ENCODE results near the gene GAB2.

GAB2 gene

DNA sequence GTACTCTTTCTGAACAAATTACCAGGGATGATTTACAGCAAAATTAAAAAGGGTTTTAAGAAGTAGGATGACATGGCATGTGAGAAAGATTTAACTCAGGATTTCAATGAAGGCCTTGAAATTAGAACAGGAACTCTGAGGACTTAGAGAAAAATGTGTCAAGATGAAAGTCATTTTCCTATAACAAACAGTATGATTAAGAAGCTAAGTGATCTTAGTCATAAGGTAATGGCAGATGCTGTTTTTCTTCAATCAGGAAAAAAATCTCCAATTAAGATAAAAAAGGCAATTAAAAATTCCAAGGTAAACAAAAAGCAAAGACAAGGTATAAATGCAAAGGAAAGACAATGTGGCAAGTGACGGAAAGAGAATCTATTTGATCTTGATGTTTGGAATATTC, 73.5 kb downstream of the GAB2 start:
- H3K4me3 ChIP-seq (ENCODE audit: low read depth in 1 of 2, low read length in 1 of 2): no peak overlapping the region
- no peak overlapping the region for H3K27ac ChIP-seq
- no peaks in the 10 kb centered on the region for H3K9me3 ChIP-seq
- peaks cover 6 to 17% of the 10 kb centered on the region in 2 experiments for H3K4me1 ChIP-seq (ENCODE audit: control insufficient read depth in 1 of 2, insufficient read depth in 1 of 2, low read depth in 1 of 2, low read length in 1 of 2)
- TF ChIP-seq, protein P1, sequence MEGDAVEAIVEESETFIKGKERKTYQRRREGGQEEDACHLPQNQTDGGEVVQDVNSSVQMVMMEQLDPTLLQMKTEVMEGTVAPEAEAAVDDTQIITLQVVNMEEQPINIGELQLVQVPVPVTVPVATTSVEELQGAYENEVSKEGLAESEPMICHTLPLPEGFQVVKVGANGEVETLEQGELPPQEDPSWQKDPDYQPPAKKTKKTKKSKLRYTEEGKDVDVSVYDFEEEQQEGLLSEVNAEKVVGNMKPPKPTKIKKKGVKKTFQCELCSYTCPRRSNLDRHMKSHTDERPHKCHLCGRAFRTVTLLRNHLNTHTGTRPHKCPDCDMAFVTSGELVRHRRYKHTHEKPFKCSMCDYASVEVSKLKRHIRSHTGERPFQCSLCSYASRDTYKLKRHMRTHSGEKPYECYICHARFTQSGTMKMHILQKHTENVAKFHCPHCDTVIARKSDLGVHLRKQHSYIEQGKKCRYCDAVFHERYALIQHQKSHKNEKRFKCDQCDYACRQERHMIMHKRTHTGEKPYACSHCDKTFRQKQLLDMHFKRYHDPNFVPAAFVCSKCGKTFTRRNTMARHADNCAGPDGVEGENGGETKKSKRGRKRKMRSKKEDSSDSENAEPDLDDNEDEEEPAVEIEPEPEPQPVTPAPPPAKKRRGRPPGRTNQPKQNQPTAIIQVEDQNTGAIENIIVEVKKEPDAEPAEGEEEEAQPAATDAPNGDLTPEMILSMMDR (IDR thresholded peaks at IDR 0.05): no peak
- no peaks in the 10 kb centered on the region for H3K36me3 ChIP-seq
- no peaks in the 10 kb centered on the region for H3K27me3 ChIP-seq

DNA sequence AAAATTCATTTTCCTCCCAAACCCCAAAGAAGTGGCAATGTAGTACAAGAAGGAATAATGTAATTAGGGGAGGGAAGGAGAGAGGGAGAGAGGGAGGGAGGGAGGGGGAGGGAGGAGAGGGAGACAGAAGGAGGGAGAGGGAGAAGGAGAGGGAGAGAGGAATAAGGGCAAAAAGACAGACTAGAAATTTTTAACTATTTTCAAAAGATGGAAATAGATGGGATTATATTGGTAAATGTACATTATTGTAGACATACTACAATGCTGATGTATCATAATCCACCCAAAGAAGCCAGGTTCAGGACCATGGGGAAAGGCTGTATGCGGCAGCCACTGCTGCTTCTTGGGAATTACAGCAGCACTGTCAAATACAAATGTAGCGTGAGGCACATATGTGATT, 74.3 kb downstream of the GAB2 start:
- Histone ChIP-seq H3K4me1 (ENCODE audit: control insufficient read depth in 1 of 2, insufficient read depth in 1 of 2, low read depth in 1 of 2, low read length in 1 of 2) (peaks cover 5 to 14% of the 10 kb centered on the region in 2 experiments), H3K4me3 (ENCODE audit: low read depth in 1 of 2, low read length in 1 of 2) (no peak overlapping the region), H3K27ac (no peak overlapping the region), H3K36me3 (no peaks in the 10 kb centered on the region), H3K27me3 (no peaks in the 10 kb centered on the region), H3K9me3 (no peaks in the 10 kb centered on the region)
- TF ChIP-seq, protein P1 (IDR thresholded peaks at IDR 0.05): no peak

DNA sequence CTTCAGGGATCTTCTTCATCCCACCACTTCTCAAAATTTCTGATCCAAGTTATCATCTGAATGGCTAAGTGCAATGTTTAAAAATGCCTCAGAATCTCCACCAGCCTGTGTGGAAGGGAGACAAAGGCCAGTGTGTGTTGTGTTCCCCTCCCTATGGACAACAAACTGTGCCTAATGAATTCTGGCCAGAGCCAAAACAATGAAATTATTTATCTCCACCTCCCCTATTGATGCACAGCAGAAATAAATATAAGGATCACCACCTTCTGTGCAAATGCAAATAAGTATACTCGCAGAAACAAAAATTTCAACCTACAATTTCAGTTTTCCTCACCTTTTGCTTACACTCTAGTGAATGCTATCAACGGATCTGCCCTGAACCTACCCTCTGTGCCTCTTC, 75.8 kb downstream of the GAB2 start:
- no peaks in the 10 kb centered on the region for H3K27me3 ChIP-seq
- TF ChIP-seq, protein P1 (IDR thresholded peaks at IDR 0.05): no peak
- no peak overlapping the region for H3K4me3 ChIP-seq (ENCODE audit: low read depth in 1 of 2, low read length in 1 of 2)
- H3K27ac ChIP-seq: no peak overlapping the region
- peaks cover 10 to 14% of the 10 kb centered on the region in 2 experiments for H3K4me1 ChIP-seq (ENCODE audit: control insufficient read depth in 1 of 2, insufficient read depth in 1 of 2, low read depth in 1 of 2, low read length in 1 of 2)
- H3K9me3 ChIP-seq: no peaks in the 10 kb centered on the region
- H3K36me3 ChIP-seq: no peaks in the 10 kb centered on the region

DNA sequence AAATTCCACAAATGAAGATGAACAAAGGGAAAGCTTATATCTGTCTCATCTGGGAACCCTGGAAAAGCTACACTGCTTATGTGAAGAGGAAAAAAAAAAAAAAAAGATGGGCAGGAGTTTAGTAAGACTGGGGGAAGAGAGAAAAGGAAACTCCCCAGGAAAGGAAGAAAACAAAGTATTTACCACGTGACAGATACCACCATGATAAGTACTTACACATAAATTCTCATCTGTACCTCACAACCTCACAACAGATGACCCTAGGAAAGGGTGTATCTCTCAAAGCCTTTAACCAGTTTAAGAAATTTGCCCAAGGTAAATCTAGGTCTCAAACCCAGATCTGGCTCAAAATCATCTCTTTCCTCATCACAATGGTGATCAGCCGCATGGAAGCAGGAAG, 77.1 kb downstream of the GAB2 start:
- TF ChIP-seq, protein P1 (IDR thresholded peaks at IDR 0.05): no peak
- peaks cover 10 to 14% of the 10 kb centered on the region in 2 experiments for H3K4me1 ChIP-seq (ENCODE audit: control insufficient read depth in 1 of 2, insufficient read depth in 1 of 2, low read depth in 1 of 2, low read length in 1 of 2)
- H3K9me3 ChIP-seq: no peaks in the 10 kb centered on the region
- H3K4me3 ChIP-seq (ENCODE audit: low read depth in 1 of 2, low read length in 1 of 2): no peak overlapping the region
- H3K27ac ChIP-seq: peak overlapping the region; percentile 3
- no peaks in the 10 kb centered on the region for H3K36me3 ChIP-seq
- no peaks in the 10 kb centered on the region for H3K27me3 ChIP-seq

DNA sequence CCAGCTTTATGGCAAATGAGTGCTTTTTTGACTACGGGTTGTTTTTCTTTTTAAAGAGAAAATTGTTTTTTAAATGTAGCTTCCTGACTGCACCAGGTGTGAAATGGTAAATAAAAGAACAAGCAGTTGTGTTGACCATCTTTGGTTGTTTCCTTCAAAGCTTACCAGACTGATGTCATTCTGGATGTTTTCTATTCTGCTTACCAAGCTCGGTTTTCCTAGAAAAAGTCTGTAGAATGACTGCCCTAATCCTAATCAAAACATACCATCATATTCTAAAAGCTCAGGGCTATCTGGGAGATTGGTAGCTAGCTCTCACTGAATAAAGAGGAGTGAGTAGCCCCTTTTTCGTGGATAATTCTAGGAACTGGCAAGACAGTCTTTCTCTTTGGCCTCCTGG, 77.7 kb downstream of the GAB2 start:
- peaks cover 10 to 14% of the 10 kb centered on the region in 2 experiments for H3K4me1 ChIP-seq (ENCODE audit: control insufficient read depth in 1 of 2, insufficient read depth in 1 of 2, low read depth in 1 of 2, low read length in 1 of 2)
- H3K36me3 ChIP-seq: no peaks in the 10 kb centered on the region
- TF ChIP-seq, protein P1 (IDR thresholded peaks at IDR 0.05): no peak
- H3K27ac ChIP-seq: peak overlapping the region; percentile 66
- H3K27me3 ChIP-seq: no peaks in the 10 kb centered on the region
- no peak overlapping the region for H3K4me3 ChIP-seq (ENCODE audit: low read depth in 1 of 2, low read length in 1 of 2)
- no peaks in the 10 kb centered on the region for H3K9me3 ChIP-seq

DNA sequence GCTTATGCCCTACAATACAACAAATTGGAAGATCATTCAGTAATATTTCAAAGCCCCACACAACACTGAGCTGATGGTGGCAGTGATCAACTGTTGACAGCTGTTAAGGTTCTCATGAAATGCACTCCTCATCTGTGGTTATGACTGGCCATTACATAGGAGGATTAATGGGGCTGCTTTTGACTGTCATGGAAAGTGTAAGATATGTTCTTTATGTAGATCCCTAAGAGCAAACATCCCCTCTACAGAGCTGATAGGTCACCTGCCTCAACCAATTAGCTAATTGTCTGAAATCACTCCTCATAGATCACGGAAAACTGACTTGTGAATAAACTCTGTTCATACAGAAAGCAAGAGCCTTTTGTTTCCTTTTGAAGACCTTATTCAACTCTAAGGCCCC, 78.1 kb downstream of the GAB2 start:
- H3K36me3 ChIP-seq: no peaks in the 10 kb centered on the region
- no peak overlapping the region for H3K4me3 ChIP-seq (ENCODE audit: low read depth in 1 of 2, low read length in 1 of 2)
- H3K27ac ChIP-seq: peak overlapping the region; percentile 66
- no peaks in the 10 kb centered on the region for H3K27me3 ChIP-seq
- TF ChIP-seq, protein P1 (IDR thresholded peaks at IDR 0.05): no peak
- H3K9me3 ChIP-seq: no peaks in the 10 kb centered on the region
- peaks cover 10 to 14% of the 10 kb centered on the region in 2 experiments for H3K4me1 ChIP-seq (ENCODE audit: control insufficient read depth in 1 of 2, insufficient read depth in 1 of 2, low read depth in 1 of 2, low read length in 1 of 2)

Data from neutrophil (primary cell).